ENCODE measurements around the gene OPN5.

The OPN5 gene

GRCh38 chr6:47789553-47789952 is 7.7 kb downstream of the OPN5 start:
- no peak for DNase-seq (ENCODE audit: low read depth)

- no peak for DNase-seq (ENCODE audit: low read depth)
Observed at GRCh38 chr6:47792216-47792733, 10.4 kb downstream of the OPN5 start.

- no peak for DNase-seq (ENCODE audit: low read depth)
Observed at GRCh38 chr6:47794577-47795135, 12.8 kb downstream of the OPN5 start.

- no peak for DNase-seq (ENCODE audit: low read depth)
Observed at GRCh38 chr6:47801984-47802383, 20.2 kb downstream of the OPN5 start.

- DNase-seq (ENCODE audit: low read depth), result no peak
Observed at GRCh38 chr6:47804821-47805220, 23.0 kb downstream of the OPN5 start.

GRCh38 chr6:47809873-47810272 is 28.0 kb downstream of the OPN5 start:
- no peak for DNase-seq (ENCODE audit: low read depth)

GRCh38 chr6:47810885-47811284 is 29.1 kb downstream of the OPN5 start:
- no peak for DNase-seq (ENCODE audit: low read depth)

GRCh38 chr6:47811443-47811842 is 29.6 kb downstream of the OPN5 start:
- no peak for DNase-seq (ENCODE audit: low read depth)

GRCh38 chr6:47817749-47818148 is 35.9 kb downstream of the OPN5 start:
- no peak for DNase-seq (ENCODE audit: low read depth)

GRCh38 chr6:47819461-47819860 is 37.6 kb downstream of the OPN5 start:
- no peak for DNase-seq (ENCODE audit: low read depth)

- no peak for DNase-seq (ENCODE audit: low read depth)
Observed at GRCh38 chr6:47822856-47823554, 41.2 kb downstream of the OPN5 start.

GRCh38 chr6:47832386-47833100 is 50.7 kb downstream of the OPN5 start:
- no peak for DNase-seq (ENCODE audit: low read depth)

GRCh38 chr6:47834196-47834595 is 52.4 kb downstream of the OPN5 start:
- no peak for DNase-seq (ENCODE audit: low read depth)

GRCh38 chr6:47836046-47836445 is 54.2 kb downstream of the OPN5 start:
- DNase-seq (ENCODE audit: low read depth), result no peak

GRCh38 chr6:47836639-47837038 is 54.8 kb downstream of the OPN5 start:
- DNase-seq (ENCODE audit: low read depth), result no peak

- no peak for DNase-seq (ENCODE audit: low read depth)
Observed at GRCh38 chr6:47839645-47840044, 57.8 kb downstream of the OPN5 start.

GRCh38 chr6:47844881-47845280 is 63.0 kb downstream of the OPN5 start:
- DNase-seq (ENCODE audit: low read depth), result no peak

GRCh38 chr6:47846752-47847151 is 64.9 kb downstream of the OPN5 start:
- no peak for DNase-seq (ENCODE audit: low read depth)

GRCh38 chr6:47851091-47851490 is 69.3 kb downstream of the OPN5 start:
- no peak for DNase-seq (ENCODE audit: low read depth)

GRCh38 chr6:47852727-47853126 is 70.9 kb downstream of the OPN5 start:
- no peak for DNase-seq (ENCODE audit: low read depth)

GRCh38 chr6:47853766-47854165 is 71.9 kb downstream of the OPN5 start:
- no peak for DNase-seq (ENCODE audit: low read depth)

- no peak for DNase-seq (ENCODE audit: low read depth)
Observed at GRCh38 chr6:47854971-47855370, 73.1 kb downstream of the OPN5 start.

- DNase-seq (ENCODE audit: low read depth), result no peak
Observed at GRCh38 chr6:47859175-47859574, 77.3 kb downstream of the OPN5 start.

All from activated T-cell treated with anti-CD3 and anti-CD28 coated beads for 1 hour (primary cell).